Hippocampal formation (tissue), 2 donors: ENCODE data around the gene GNPDA1.

ENCODE experiments used
- DNase-seq, 2 donors: peaks; one replicate each; lab custom pipeline; 2025; lab: John Stamatoyannopoulos, UW

Gene GNPDA1

DNA sequence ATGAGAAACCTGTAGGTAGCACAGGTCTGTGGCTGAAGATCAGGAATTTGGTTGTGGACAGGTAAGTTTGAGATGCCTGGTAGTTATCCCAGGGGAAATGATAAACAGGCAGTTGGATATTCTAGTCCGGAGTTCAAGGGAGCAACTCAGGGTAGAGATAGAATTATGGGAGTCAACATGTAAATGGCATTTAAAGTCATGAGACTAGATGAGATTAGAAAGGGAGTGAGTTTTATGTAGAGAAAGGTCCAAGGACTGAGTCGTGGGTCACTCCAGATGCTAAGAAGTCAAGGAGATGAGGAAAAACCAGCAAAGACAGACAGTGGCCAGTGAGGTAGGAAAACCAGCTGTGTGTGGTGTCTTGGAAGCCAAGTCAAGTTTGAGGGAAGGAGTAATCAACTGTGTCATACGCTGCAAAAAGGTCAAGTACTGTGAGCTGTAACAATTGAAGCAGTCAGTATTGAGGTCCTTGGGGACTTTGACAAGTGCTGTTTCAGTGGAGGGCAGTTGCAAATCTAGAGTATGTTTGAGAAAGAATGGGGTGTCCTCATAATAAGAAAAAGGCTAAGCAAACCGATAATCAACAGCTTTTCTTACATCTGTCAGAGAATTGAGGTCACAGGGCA, 18.2 kb downstream of the GNPDA1 start:
- no peak for DNase-seq

DNA sequence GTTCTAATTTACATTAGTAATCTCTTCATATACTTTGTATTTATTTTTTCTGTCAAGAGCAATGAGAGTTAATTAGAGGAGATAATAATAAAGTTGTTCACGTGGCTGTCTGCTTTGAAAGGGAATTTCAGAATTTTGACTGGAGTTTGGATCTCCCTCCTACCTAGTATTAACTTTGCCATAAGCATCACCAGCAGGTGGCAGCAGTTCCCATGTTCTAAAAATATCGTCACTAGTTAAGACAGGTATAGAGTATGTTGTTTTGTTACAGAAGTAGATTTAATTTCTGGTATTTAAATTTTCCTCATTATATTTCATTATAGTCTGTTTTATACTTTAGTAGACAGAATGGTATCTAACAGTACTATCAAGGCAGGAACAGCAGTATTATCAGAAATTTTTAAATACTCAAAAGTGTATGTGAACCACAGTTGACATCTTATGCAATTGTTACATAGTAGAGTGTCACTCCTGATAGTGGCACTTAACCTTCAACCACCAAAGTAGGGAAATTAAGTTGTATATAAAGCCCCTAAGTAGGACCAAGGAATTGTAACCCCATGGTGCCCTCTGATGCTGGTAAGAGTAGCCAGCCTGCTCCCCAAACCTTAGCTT, 20.4 kb downstream of the GNPDA1 start:
- peak; percentile 31 to 49 for DNase-seq

DNA sequence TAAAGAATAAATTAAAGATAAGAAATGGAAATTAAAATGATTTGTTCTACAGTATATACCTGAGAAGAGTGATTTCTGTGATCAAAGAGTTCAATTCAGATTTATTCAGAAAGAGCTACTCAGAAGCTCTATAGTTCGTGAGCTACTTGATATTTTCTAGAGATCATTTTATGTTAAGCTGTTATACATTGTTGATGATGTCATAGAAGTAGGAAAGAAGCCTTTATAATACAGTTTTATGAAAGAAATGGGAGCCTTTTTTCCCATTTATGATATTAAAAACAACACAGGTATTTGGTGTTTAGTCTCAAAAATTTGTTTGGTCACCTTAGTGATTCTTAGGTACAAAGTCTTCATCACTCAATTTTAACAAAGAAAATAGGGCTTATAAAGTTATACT, 23.1 kb downstream of the GNPDA1 start:
- DNase-seq = no peak

DNA sequence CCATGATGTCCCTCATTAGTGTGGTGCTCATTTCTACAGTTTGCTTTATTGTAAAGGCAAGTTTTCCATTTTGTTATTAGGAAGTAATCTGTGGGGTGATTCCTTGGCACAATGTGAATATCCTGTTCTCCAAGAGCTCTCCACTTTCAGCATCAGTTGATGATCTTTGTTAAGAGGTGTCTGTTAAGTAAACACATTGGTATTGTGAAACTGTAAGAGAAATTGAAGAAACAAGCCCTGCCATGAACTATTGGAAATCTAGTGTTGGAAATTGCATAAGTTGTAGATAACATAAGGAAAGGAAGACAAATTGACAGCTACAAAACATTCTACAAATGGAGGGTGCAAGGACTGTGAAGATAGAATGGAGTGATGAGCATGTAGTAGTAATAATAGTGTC, 26.8 kb downstream of the GNPDA1 start:
- no peak for DNase-seq

DNA sequence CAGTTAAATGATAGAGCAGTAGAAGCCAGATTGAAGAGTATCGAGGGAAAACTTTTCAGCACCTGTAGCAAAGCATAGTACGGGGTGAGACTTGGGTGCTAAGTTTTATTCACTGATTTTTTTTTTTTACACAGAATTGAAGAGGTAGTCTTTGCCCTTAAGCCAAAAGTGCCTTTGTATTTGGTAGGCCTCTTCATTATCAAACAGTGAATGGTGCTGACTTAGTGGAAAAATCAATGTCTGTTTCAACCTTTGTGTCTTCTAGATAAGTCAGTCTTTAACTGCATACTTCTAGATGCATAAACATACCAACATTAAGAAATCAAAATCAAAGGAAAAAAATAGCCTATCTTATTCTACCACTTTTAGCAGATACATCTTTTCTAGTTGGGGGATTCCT, 30.2 kb downstream of the GNPDA1 start:
- DNase-seq = no peak

DNA sequence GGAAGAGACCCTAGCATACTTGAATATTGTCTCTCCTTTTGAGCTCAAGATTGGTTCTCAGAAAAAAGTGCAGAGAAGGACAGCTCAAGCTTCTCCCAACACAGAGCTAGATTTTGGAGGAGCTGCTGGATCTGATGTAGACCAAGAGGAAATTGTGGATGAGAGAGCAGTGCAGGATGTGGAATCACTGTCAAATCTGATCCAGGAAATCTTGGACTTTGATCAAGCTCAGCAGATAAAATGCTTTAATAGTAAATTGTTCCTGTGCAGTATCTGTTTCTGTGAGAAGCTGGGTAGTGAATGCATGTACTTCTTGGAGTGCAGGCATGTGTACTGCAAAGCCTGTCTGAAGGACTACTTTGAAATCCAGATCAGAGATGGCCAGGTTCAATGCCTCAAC, 34.4 kb downstream of the GNPDA1 start:
- no peak for DNase-seq

DNA sequence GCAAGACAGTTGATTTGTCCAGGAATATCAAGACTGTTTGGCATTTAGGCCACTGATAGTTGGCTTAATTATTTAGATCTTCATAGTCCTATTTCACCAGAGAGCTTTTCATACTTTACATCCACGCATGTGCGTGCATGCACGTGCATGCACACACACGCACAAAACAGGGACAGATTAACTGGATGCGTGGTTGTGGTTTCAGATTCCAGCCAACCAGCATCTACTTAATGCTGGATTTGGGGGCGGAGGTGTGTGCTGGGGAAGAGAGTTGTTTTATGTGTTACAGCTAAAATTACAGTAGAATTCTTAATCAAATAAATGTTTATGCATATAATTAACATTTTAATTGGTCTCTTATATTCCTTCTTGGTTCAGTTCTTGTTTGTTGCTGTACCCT, 36.7 kb downstream of the GNPDA1 start:
- DNase-seq = no peak

DNA sequence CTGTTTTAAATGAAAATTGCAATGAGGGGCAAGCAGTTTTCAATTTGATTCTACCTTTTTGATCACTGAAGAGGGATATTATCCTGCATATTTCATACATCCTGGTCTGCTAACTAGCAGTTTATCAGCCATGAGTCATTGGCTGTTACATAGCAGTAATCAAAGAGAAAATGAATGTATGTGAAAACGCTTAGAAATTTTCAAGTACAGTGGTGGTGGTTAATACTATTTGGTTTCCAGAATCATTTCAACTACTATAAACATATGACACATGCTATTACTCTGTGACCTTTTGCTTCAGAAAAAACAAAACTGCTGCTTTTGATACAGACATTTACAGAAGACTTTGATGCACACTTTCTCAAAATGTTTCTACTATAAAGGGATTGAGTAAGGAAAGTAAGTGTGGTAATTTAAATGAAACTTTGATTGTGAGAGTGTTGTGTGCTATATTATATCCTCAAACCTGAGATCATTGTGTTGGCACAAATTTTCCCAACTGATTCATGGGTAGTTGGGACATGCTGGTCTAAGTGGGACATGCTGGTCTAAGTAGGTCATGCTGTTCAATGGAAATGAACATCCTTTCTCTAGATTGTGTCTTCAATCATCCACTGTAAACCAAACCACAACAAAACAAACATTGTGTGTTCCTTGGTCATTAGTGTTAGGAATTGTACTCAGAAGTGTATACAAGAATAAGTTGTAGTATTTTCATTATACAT, 38.8 kb downstream of the GNPDA1 start:
- no peak for DNase-seq

DNA sequence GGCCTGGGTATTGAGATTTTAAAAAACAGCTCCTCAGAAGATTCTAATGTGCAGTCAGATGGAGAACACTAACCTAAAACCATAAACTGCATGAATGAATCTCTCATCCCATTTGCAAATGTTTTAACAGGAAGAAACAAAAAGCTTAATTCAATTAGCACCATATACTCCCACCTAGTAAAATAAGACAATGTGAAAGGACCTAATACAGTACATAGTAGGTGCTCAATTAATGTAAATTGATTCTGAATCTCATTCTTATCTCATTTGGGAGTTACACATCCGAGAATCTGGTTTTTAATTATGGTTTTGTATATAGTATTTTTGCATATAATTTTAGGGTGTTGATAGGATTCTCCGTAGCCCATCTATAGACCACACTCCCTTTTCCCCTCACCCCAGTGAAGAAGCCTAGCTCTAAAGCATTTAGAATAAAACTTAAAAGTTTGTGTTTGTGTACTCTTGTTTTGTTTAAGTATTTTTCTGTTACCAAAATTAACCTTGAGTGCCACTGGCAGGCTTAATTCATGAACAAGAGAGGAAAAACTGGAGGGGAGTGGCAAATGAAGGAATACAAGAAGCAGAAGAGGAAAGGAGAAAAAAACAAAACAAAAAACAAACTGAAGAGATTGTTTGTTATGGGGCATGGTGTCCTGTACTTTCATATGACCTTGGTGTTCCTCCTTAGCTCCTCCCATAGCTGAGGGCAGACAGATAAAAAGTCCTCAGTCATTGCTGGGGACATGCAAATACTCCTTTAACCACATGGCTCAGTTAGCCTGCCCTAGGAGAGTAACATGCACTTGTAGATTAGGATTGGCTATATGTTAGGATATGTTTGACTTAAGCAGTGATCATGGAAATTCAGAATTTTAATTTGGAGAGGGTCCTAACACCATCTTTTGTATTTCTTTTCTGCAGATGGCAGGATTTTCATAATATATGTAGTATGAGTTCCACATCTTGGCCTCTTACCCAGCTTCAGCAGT, 42.8 kb downstream of the GNPDA1 start:
- no peak for DNase-seq

DNA sequence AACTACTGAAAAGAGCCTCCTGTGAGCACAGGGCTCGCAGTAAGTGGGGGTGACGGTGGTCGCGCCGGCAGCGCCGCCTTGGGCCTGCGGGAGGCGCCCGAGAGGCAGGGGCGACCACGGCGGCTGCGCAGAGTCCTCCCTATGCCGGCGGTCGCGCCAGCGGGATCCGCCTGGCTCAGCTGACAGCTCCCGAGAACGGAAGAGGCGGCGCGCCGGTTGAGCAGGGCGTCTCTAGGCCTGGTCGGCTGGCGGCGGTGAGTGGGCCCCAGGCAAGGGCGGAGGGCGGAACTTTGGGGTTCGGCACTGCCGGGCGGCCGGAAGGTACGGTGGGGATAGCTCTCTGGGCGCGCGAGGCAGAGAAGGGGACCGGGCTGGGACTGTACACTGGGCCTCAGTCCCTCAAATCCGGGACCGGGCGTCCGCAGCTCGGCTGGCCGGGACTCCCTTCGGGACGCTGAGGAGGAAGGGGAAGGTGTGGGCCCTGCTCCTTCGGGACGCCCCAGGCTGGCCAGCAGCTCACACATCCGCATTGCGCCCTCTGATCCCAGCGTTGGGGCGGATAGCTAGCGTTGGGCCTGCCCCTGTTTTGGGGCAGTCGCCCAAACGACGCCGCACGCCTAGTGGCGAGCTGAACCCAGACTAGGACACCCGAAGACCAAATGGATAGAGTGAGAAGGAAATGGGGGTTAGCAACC, 43.8 kb downstream of the GNPDA1 start, which contains the start of gene RNF14:
TSS of gene RNF14 (plus strand) at position 192 of the 695 bp plus-strand sequence. CDS start 4,484 bp downstream, outside the sequence.
- DNase-seq = peak; percentile 83 to 93

DNA sequence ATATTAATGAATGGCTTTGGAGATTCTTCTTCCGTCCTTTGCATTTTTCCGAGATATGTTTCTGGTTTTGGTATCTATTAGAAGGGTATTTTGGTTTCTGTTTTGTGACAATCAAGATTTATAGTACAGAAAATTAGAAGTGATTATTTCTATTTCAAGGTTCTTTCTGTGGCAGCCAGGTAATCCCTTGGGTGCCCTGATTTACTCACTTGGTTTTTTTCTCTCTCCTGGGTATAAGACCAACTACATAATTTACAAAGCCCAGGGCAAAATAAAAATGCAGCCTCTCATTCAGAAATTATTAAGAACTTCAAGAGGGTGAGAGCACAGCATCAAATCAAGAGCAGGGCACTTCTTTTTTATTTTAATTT, 45.9 kb downstream of the GNPDA1 start:
- no peak for DNase-seq

DNA sequence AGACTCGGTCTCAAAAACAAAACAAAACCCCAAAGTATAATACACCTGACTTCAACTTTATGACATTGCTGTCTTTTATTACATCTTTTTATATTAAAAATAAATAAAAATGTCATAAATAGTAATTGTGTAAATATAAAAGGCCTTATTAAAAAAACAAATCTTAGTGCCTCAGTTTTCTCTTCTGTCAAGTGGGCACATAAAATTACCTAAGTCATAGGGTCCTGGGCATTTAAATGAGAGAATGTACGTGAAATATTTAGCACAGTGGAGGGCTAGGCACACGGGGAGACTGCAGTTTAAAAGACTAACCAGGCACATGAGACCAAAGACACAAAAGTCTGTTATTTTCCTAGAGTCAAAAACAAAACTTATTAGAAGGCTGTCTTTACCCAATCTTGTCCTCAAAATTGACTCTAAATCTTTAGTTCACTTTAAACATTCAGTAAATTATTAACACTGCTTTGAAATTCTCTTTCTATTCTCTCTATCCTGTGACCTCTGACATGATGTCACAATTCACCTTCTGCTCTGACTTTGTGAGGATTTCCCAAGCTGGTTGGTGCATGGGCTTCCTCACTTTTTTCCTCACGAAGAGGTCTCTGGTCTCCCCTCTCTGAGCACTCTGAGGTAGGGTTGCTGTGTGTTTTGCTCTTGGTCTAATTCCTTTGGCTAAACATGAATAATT, 46.4 kb downstream of the GNPDA1 start:
- DNase-seq = no peak

DNA sequence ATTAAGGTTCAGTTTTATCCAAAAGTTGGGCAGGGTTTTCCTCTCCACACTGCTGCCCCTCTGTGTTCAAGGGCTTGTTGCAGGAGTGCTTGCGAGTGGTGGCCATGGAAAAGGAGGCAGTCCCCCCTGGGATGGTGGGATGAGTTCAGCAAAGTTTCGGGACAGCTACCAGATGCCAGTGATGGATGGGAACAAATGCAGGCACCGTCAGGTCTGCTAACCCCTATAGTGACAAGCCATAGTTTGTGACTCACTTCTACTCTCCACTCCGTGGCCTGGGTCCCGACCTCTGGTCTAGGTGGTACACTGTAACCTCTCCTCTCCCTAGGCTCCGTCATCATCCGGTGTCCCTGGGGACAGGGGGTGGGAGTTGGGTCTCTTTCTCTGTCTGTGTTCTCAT, 47.8 kb downstream of the GNPDA1 start:
- DNase-seq = no peak

DNA sequence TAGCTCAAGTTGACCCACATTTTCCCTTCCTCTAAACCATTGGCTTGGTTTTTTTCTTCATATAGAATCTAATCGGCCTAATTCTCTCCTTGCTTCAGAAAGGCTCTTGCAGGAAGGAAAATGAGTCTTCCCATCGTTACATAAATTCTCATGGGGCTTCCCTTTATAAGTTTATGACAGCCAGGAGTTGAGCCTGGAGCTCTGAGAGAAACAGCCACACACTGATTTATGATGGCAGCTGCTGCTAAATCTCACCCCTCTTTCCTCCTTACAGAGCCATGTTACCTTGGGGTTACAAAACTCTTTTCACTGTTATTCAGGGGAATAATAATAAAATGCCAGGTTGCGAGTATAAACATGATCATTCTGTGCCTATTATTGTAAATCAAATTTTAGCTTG, 49.1 kb downstream of the GNPDA1 start:
- no peak for DNase-seq

DNA sequence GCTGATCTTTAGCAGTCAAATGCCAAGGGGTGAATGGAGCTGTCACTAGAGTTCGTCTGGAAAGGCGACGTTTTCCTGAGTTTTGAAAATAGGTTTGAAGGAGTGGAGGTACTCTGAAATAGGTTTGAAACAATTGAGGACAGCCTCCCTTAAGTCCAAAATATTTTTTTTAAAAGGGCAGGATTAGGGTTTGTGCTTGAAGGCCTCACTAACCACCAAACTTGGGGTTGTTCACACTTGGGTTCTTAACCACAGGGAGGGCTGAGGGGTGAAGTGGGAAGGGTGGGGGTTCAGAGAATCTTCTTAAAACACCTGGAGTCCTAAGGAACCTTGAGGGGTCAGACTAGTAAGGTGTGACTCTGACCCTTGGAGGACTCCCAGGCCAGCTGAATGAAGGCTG, 51.4 kb downstream of the GNPDA1 start:
- no peak for DNase-seq

DNA sequence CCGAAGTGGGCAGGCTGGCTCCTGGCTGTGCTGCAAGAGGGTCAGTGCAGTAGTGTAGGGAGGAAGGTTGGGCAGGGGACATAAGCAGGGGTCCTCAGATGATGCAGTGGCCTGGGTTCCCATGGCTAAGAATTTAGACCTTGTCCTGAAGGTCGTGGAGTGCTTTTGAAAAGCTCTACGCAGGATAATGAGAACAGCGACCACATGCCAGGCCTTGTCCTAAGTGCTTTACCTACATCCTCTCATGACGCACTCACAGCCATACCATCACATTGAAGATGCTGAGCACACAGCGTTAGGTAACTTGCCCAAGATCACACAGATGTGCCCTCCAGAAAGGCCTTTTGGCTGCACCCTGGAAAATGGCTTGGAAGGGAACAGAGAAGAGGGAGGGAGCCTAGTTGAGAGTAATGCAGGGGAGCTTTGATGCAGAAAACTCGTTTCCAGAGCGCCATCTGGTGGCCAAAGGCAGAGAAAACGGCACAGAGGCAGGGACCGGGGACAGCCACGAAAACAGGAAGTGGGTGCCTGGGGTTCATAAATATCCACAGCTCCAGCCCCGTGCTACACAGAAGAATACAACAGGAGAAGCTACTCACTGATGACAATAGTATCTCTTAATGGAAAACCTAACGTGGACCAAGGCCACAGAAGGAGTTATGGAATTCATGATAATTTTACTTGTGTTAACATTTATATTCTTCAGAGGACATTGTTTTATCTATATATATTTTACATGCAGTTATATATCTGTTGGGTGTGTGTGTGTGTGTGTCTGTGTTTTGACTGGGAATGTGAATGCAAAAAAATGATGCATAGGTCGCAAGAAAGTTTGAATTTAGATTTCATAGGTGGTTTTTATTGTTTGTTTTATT, 52.1 kb downstream of the GNPDA1 start:
- peak; percentile 84 to 89 for DNase-seq

DNA sequence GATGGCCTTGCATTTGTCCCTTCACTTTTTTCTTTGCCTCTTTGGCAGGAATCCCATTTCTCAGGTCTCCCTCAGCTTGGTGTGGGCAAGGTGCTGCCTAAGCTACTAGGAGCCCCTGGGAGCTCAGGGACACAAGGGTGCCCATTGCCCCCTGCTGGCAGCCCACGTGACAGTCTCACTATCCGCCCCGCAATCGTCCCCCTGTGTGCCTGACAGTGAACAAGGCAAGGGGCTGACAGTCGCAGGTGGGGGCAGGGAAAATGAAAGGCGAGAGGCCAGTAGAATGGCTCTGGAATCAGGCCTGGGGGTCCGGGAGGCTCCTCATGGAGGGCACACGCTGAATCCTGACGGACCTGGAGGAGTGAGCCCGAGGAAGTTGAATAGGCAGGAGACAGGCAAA, 52.8 kb downstream of the GNPDA1 start:
- DNase-seq = no peak

DNA sequence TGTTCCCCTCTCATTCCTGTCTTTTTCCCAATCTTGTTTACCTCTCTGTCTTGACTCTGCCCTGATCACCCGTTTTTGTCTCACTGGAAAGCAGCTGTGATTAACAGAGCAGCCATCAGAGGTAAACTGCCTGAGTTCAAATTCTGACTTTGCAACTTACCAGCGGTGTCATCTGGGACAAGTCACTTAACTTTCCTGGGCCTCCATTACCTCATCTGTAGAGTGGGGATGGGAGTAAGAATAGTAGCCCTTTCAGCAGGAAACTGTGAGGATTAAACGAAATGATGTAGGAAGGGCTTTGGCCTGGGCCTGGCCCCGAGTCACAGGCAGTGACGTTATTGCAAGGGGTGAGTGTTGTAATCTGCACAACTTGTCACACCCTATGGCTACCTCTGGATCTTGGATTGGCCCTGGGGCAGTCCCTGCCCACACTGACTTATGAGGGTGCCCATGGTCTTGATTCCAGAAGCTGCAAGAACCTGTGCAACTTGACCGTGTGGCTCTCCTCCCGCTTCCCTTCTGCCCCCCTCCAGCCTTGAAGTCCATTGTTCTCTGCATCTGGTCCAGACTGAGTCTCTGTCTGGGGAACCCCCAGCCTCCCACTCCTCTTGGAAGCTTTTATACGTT, 54.2 kb downstream of the GNPDA1 start:
- DNase-seq = no peak

DNA sequence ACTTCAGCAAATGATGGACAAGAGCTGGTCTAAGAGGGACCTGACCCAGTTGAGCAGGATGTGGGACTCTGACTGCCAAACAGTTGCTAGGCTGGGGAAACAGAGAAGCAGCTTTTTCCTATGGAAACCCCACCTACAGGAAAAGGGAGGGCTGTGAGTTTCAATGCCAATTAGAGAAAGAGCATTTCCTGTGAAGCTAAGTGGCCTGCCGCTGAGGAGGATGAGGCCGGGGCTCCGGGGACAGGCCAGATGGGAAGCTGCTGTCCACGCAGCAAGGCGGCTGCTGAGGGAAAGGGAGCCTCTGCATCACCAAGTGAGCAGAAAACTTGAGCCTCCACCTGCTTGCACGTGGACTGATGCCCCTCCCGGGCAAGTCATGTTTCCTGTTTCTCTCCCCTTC, 54.7 kb downstream of the GNPDA1 start, which contains the start of gene PCDH12:
TSS of gene PCDH12 (minus strand) at position 90 of the 400 bp plus-strand sequence. CDS start 351 bp downstream, outside the sequence.
- no peak for DNase-seq
